ENCODE data around the gene SCYGR6. TPM values are rescaled to one million over a fixed set of nuclear protein-coding genes. Genes with fewer than 3 reads are reported as not detected.

The SCYGR6 gene
- total RNA-seq, 1 donor from 2014 or later = not detected

DNA sequence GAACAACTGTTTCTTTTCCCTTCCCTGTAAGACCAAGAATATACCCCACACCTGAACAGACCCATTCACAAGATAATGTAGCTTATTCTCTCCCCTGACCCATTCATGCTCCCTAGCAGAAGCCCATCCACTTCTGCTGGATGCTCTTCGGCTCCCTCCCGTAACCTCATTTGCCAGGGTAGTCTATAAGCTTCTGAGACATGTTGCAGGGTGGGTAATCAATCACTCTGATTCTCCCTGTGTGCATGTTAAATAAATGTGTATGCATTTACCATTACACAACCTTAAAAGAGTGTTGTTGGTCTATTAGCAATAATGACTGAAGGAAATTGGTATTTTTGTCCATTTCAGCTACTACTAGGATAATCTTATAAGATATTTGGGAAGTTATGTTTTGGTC is 8.1 kb downstream of the SCYGR6 start:
- DNase-seq (ENCODE audit: low spot score in 2 of 2) = no peak
- no peak for FAIRE-seq

DNA sequence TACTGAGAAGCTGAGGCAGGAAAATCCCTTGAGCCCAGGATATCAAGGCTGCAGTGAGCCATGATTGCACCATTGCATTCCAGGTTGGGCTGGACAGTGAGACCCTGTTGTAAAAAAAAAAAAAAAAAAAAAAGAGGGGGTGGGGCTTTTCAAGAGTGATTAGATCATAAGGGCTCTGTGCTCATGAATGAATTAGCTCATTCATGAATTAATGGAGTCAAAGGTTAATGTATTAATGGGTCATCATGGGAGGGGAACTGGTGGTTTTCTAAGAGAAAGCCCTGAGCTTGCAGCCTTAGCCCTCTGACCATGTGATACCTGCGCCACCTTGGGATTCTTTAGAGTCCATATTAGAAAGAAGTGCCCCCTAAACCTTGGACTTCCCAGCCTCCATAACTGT is 11.3 kb downstream of the SCYGR6 start:
- DNase-seq (ENCODE audit: low spot score in 2 of 2) (no peak), FAIRE-seq (no peak)

DNA sequence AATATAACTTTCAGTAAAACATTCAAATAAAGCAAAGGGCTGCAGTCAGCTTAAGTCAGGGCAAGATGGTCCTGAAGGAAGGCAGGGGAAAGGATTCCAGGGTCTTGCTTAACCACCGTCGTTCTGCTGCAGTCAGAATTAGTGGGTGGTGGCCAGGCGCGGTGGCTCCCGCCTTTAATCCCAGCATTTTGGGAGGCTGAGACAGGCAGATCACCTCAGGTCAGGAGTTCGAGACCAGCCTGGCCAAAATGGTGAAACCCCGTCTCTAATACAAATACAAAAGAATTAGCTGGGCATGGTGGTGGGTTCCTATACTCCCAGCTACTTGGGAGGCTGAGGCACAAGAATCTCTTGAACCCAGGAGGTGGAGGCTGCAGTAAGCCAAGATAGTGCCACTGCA is 13.6 kb downstream of the SCYGR6 start:
- FAIRE-seq = no peak
- DNase-seq (ENCODE audit: low spot score in 2 of 2) = no peak

DNA sequence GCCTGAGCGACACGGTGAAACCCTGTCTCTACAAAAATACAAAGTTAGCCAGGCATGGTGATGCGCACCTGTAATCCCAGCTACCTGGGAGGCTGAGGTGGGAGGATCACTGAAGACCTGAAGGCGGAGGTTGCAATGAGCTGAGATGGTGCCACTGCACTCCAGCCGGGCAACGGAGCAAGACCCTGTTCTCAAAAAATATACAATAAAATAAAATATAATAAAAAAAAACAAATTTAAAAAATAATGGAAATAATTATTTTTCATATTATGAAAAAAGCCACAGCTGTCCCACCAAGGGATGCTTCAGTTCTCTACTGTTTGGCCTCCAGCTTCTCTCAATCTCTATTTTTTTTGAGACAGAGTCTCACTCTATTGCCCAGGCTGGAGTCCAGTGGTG is 17.2 kb downstream of the SCYGR6 start:
- FAIRE-seq (no peak), DNase-seq (ENCODE audit: low spot score in 2 of 2) (no peak)

DNA sequence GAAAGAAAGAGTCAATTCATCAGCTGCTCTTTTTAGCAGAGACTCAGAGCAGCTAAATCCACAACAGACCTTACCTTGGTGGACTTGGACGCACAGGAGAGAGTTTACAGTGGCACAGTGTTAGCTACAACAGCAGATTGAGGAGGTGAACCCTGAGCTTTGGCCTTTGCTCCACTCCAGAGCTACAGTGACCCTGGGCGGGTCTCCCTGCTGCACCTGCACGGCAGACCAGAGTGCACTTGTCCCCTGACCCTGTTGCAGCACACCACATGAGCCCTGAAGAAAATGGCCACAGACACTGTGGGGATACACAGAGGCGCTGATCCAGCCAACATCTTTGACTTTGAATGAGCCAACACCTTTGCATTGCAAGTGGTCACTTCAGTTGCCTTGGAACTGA is 17.7 kb downstream of the SCYGR6 start:
- no peak for FAIRE-seq
- DNase-seq (ENCODE audit: low spot score in 2 of 2) = no peak

DNA sequence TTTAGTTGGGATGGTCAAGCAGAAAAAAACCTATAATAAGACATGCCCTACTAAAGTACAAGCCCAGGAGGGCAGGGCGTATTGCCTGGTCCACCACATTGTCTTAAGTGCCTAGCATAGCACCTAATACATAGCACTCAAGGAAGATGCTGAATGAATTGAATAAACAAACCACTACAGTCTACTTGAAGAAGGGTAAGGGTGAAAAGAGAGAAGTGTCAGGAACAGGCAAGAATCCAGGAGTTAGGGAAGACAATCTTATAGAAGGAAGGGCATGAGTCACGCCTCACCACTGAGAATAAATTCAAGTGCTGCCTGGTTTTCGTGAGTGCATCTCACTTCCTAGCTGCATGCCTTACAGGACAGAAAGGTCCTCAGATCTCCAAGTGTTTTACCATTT is 20.6 kb downstream of the SCYGR6 start:
- DNase-seq (ENCODE audit: low spot score in 2 of 2) = no peak
- FAIRE-seq = no peak

DNA sequence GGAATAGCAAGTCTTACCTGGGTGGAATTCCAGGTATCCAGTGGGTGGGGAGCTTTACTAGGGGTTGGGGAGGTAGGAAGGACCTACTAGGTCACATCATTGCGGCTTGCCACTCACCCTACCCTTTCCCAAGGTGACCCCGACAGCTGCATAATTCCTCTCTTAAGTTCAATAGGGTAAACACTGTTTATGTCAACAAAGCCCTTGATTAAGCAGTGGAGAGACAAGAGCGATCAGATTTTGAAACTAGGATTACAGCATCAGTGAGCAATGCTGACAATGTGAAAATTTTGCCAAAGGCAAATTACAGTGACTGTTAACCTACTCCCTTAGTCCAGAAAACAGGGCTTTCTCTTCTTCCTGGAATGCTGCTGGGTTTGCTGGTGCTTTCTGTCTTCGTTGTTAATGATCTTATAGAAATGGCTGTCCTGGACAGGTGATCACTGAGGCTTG is 21.3 kb downstream of the SCYGR6 start:
- DNase-seq (ENCODE audit: low spot score in 2 of 2) (no peak), FAIRE-seq (no peak)

DNA sequence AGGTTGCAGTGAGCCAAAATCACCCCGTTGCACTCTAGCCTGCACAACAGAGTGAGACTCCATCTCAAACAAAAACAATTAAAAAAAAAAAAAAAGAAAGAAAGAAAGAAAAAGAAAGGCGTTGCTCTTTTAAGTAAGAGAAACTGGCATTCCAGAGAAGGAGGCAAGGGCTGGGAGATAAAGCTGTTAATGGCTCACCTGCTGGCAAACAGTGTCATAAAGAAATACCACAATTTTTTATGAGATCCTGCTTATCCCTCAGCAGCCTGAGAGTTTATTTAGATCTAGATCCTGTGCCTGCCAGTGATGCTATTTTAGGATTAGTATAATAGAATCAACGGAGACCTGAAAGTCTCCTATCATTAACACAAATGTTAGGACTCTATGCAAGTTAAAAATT is 23.0 kb downstream of the SCYGR6 start:
- FAIRE-seq (no peak), DNase-seq (ENCODE audit: low spot score in 2 of 2) (no peak)

DNA sequence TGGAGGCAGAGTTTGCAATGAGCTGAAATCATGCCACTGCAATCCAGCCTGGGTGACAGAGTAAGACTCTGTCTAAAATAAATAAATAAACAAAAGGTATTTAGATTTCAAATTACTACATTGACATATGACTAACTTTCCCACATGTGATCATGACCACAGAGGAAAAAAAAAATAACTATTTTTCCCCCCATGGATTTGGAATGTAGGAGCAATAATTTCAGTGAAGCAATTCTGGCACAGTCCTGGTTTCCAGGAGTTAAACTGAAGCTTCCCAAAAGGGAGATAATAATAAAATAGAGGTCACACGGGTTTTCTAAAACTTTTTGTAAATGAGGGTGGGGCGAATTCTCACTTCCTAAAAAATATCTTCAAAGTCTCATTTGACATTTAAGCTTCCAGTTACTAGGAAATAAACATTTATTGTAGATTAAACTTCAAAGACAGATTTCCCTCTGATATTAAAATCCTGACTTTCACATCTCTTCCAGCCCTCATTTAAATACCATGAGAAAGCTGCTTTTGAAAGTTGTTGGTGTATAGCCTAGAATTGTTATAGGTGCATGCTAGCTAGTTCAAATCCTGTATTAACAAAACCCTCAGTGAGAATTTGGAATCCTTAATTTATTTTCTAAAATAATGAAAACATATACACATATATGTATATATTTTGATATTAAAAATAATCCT is 27.4 kb downstream of the SCYGR6 start:
- DNase-seq (ENCODE audit: low spot score in 2 of 2) (no peak), FAIRE-seq (no peak)

DNA sequence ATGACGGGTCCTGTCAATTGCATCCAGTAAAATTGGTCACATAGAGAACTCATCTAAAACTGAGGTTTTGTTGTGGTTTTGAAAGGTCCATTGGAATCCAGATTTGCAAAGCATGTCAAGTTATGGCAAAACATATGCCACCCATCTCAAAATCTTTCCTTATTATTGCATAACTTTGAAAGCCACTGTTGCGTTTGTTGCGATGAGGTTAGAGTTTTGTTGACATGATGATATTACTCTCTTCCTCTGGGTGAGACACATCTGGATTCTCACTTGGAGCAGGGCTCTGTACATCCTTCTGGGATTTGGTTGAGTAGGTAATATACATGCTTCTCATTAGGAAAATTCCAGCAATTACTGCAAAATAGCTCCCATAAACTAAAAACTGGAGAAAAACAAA is 37.4 kb downstream of the SCYGR6 start:
- DNase-seq (ENCODE audit: low spot score in 2 of 2) = no peak
- no peak for FAIRE-seq

DNA sequence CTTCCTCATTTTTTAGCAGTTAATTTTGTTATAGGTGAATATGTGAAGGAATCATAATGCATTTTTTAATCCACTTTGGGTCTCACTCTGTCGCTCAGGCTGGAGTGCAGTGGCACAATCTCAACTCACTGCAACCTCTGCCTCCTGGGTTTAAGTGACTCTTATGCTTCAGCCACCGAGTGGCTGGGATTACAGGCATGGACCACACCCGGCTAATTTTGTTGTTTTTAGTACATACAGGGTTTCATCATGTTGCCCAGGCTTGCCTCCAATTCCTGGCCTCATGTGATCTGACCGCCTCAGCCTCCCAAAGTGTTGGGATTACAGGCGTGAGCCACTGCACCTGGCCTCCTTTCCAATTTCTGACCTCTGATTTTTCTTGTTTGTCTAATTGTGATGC is 40.3 kb downstream of the SCYGR6 start:
- DNase-seq (ENCODE audit: low spot score in 2 of 2) = no peak
- FAIRE-seq = no peak

DNA sequence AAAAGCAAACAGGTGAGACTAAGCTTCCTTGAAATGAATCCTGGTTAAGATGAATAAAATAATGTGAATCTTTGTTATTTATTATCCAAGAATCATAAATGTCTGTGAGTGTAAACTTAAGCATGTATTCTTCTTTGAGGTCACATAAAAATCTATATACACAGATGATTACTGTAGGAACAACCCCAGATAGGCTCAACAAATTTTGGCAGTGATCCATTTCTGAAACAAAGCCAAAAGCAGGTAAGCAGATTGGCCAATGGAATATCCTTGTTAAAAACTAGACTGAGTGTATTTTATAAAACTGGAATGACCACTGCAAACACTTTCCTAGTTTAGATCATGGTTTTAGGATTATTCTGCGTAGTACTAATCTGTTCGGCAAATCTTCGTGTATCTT is 46.6 kb downstream of the SCYGR6 start:
- FAIRE-seq (no peak), DNase-seq (ENCODE audit: low spot score in 2 of 2) (no peak)

DNA sequence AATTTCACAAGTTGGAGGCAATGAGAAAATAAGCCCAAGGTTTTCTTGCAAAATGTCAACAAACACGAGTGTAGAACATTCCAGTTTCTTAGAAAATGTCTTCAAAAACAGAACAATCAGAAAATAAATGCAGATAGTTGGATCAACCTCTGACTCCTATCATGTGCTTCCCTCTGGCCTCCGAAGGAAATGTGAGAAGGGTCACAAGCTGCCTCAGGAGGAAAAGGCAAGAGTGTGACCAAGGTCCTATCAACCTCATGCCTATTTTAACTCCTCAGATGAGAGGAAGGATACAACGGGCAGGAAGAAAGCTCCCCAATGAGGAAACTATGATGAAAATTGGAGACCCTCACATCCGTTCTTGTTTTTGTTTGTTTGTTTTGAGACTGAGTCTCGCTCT is 50.1 kb downstream of the SCYGR6 start:
- DNase-seq (ENCODE audit: low spot score in 2 of 2) = no peak
- no peak for FAIRE-seq

Small RNA genes lying within 50 kb of the gene (small RNA-seq; reads per million reads assigned to genes)
- gene RNA5SP121 = not detected

Other genes starting within 250 kb of the SCYGR6 start
- not detected for gene SCYGR2, start 125.9 kb downstream of the SCYGR6 start, total RNA-seq
- gene SCYGR3, start 109.9 kb downstream of the SCYGR6 start, total RNA-seq = not detected
- gene SCYGR4, start 107.3 kb downstream of the SCYGR6 start, total RNA-seq = not detected
- gene SCYGR5, start 58.0 kb downstream of the SCYGR6 start, total RNA-seq = not detected
- 2.0 TPM for gene SLC19A3, start 6.7 kb downstream of the SCYGR6 start, total RNA-seq
- not detected for gene SCYGR7, start 3.6 kb upstream of the SCYGR6 start, total RNA-seq
- not detected for gene SCYGR8, start 21.1 kb upstream of the SCYGR6 start, total RNA-seq
- gene CCL20, start 89.1 kb upstream of the SCYGR6 start, total RNA-seq = not detected
- 1.2 TPM for gene DAW1, start 146.9 kb upstream of the SCYGR6 start, total RNA-seq